Small intestine (tissue), 7 donors: ENCODE measurements around the gene B3GNT5. TPM values are rescaled to one million over a fixed set of nuclear protein-coding genes. Genes with fewer than 3 reads are reported as not detected.
A peak's percentile ranks its signal among the peaks of the same experiment; 100 is the strongest.

Experiments used
- DNase-seq, 2 donors: peaks; one replicate each; pipeline versions ENCODE4 v3.0.0 to v3.0.0-alpha.2; 2013
- FAIRE-seq: peaks from 2 replicates; lab custom pipeline; 2012; peaks lifted over from hg19 to GRCh38; lab: Jason Lieb, UNC
- H3K27ac ChIP-seq, 3 donors: one replicate each; pipeline ENCODE4 v1.5.1; 2013; ENCODE audit warnings: low read length in 2 of 3, mild to moderate bottlenecking in 2 of 3, control low read depth in 1 of 3, inconsistent platforms in 1 of 3, low read depth in 1 of 3, moderate library complexity in 1 of 3
- H3K27me3 ChIP-seq, 3 donors: one replicate each; pipeline ENCODE4 v1.6.1; 2013; ENCODE audit warnings: low read length in 3 of 3, inconsistent platforms in 1 of 3; ENCODE audit not compliant: control insufficient read depth in 3 of 3, insufficient read depth in 3 of 3
- H3K36me3 ChIP-seq, 3 donors: one replicate each; pipeline ENCODE4 v1.6.1; 2013; ENCODE audit warnings: low read length in 3 of 3, inconsistent platforms in 1 of 3, low read depth in 1 of 3, mild to moderate bottlenecking in 1 of 3, moderate library complexity in 1 of 3; ENCODE audit not compliant: control insufficient read depth in 3 of 3, insufficient read depth in 2 of 3
- H3K4me1 ChIP-seq, 3 donors: one replicate each; pipeline ENCODE4 v1.6.1; 2013; ENCODE audit warnings: low read length in 2 of 3, inconsistent platforms in 1 of 3, low read depth in 1 of 3, mild to moderate bottlenecking in 1 of 3, moderate library complexity in 1 of 3; ENCODE audit not compliant: control insufficient read depth in 3 of 3, insufficient read depth in 2 of 3
- H3K4me3 ChIP-seq, 3 donors: one replicate each; pipeline ENCODE4 v1.5.1; 2013; ENCODE audit warnings: low read length in 3 of 3, control low read depth in 1 of 3, inconsistent platforms in 1 of 3, low read depth in 1 of 3, mild to moderate bottlenecking in 1 of 3, moderate library complexity in 1 of 3
- H3K9me3 ChIP-seq, 2 donors: one replicate each; pipeline ENCODE4 v1.6.1; 2013; ENCODE audit warnings: low read depth in 1 of 2, low read length in 1 of 2; ENCODE audit not compliant: control insufficient read depth in 2 of 2, insufficient read depth in 1 of 2
- WGBS, 3 donors: extraction: QIAGEN DNeasy Blood & Tissue Kit; methylation state at CpG; one replicate each; pipeline ENCODE4 v1.1.7; 2013; 5-methylcytosine and 5-hydroxymethylcytosine counted together
- polyA plus RNA-seq, 4 donors: library from polyadenylated mRNA; stranded (reverse) in 3 of 4; unstranded in 1 of 4; fragments of 200-250 nt in 3 of 4; fragments of 120-200 nt in 1 of 4; gene quantifications; one replicate each; pipeline versions ENCODE4 v1.2.1 to v1.2.3, GENCODE V29; 2013
- donor health status: healthy with polysubstance abuse.
- donor health status: control.
- donor health status: control.
- donor health status: Bipolar disorder and iron deficiency.
- donor health status: healthy.

B3GNT5 gene
- polyA plus RNA-seq, 4 donors, result 23.4 to 67.1 (median 45.3) TPM

DNA sequence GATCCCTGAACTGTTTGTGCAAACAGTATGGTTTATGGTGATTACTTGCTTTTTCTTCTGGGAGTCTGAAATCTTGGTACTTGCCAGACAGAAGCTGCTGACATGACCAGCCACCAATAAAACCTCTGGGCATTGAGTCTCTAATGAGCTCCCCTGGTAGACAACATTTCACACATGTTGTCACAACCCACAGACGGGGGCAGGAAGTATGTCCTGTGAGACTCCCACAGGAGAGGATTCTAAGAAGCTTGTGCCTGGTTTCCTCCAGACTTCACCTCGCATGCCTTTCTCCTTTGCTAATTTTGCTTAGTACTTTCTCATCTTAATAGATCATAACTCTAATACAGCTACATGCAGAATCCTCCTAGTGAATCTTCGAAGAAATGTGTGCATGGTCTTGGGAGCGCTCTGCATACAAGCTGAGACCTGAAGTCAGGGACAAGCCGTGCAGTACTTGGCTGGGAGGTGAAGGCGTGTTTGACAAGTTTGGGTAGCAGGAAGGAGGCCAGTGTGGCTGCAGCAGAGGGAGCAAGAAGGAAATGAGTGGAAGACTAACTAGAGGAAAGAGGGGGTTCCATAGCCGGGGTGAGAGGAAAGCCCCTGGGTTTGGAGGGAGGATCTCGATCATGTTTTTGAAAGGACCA is 49.0 kb downstream of the B3GNT5 start:
- DNase-seq (peak in 1 of 2 donors; percentile 30), FAIRE-seq (no peak)
- H3K27me3 ChIP-seq, result no peaks in the 10 kb centered on the region
- H3K4me3 ChIP-seq, result no peak overlapping the region
- no peaks in the 10 kb centered on the region for H3K36me3 ChIP-seq
- peaks cover 0 to 44% (median 0%) of the 10 kb centered on the region in 3 donors for H3K4me1 ChIP-seq
- 57 to 62% (median 61%) methylated on average over 8 of the region's 8 CpGs for WGBS, 3 donors
- no peaks in the 10 kb centered on the region for H3K9me3 ChIP-seq
- H3K27ac ChIP-seq, result no peak overlapping the region

DNA sequence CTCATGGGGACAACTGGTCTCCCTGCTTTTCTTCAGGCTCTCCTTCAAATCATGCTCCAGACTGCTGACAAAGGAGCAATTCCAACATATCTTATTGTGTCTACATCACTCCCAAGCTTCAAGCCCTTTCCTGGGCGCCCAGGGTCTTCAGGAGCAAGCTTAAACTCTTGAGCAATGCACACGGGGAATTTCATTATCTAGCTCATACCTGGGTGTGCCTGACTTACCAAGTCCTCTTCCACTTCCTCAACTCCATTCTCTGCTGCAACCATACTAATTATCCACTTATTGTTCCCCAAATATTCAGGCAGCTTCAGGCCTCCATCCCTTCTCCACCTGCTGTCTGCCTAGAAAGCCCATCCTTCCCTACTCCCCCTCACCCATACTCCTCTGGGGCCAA is 50.6 kb downstream of the B3GNT5 start:
- no peak for FAIRE-seq
- 40 to 62% (median 51%) methylated on average over 2 of the region's 2 CpGs for WGBS, 3 donors
- peaks cover 4 to 60% (median 6%) of the 10 kb centered on the region in 3 donors for H3K4me1 ChIP-seq
- H3K27me3 ChIP-seq, result no peaks in the 10 kb centered on the region
- peak overlapping the region in 1 of 3 donors; percentile 46 for H3K27ac ChIP-seq
- H3K36me3 ChIP-seq, result no peaks in the 10 kb centered on the region
- H3K4me3 ChIP-seq, result no peak overlapping the region
- DNase-seq, result peak; percentile 58 to 72
- H3K9me3 ChIP-seq, result no peaks in the 10 kb centered on the region

DNA sequence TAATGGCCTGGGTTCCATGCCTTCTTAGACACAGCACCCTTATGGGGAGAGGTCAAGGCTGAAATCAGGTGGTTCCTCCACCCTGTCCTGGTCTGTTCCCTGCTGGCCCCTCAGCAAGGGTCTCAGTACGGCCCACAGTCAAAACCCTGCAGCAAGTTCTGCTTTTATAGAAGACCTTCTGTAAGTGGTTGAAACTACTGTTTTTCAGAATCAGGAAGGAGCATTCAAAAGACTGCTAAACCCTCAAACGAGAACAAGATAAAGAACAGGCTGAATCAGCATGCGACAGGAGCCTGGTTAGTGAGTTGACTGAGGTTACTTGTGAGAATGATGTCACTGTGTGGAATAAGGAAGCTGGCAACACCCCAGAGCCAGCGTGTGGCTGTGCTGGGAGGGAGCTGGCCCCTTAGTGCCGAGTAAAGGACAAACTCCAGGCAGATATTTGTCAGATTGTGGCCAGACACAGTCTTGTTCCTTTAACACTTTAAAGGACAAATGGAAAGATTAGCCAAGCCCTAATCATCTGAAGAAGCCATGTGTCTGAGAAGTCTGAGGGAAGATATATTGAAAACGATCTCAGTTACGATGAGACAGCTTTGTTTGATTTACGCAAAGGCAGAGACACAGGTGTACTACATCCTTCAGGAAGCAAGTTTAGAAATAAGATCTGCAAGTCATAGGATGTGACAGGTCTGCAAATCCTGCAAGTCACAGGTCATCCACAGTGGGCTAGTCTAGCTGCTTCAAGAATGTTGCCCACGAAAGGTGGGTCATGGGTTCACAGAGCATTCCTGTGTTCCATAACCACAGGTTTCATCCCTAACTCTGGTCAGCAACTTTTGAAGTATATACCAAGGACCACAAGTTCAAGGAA is 54.0 kb downstream of the B3GNT5 start:
- 9 to 30% (median 27%) methylated on average over 9 of the region's 9 CpGs for WGBS, 3 donors
- no peaks in the 10 kb centered on the region for H3K27me3 ChIP-seq
- H3K9me3 ChIP-seq, result no peaks in the 10 kb centered on the region
- H3K27ac ChIP-seq, result peak overlapping the region; percentile 89 to 97 (median 93)
- no peaks in the 10 kb centered on the region for H3K36me3 ChIP-seq
- H3K4me3 ChIP-seq, result no peak overlapping the region
- H3K4me1 ChIP-seq, result peaks cover 7 to 64% (median 10%) of the 10 kb centered on the region in 3 donors
- DNase-seq (peak; percentile 95 to 99), FAIRE-seq (no peak)

DNA sequence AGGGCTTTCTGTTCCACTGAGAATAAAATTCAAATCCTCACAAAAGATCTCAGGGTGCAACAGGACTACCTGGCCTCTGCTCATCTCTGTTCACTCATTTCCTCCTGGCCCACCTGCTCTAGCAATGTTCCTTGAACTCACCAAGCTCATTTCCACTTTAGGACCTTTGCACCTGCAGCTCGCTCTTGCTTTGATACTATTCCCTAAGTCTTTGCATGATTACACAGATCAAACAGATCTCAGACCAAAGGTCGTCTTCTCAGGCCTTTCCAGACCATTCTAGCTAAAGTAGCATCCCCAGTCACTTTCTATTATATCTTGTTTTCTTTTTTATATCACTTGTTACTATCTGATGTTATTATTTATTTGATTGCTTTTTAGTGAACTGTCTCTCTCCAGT is 54.7 kb downstream of the B3GNT5 start:
- H3K9me3 ChIP-seq, result no peaks in the 10 kb centered on the region
- no peak for FAIRE-seq
- DNase-seq, result peak; percentile 87 to 98
- H3K27ac ChIP-seq, result peak overlapping the region; percentile 89 to 97 (median 93)
- H3K36me3 ChIP-seq, result no peaks in the 10 kb centered on the region
- peaks cover 7 to 57% (median 10%) of the 10 kb centered on the region in 3 donors for H3K4me1 ChIP-seq
- H3K27me3 ChIP-seq, result no peaks in the 10 kb centered on the region
- WGBS, 3 donors, result 12 to 60% (median 39%) methylated on average over 2 of the region's 2 CpGs
- no peak overlapping the region for H3K4me3 ChIP-seq

DNA sequence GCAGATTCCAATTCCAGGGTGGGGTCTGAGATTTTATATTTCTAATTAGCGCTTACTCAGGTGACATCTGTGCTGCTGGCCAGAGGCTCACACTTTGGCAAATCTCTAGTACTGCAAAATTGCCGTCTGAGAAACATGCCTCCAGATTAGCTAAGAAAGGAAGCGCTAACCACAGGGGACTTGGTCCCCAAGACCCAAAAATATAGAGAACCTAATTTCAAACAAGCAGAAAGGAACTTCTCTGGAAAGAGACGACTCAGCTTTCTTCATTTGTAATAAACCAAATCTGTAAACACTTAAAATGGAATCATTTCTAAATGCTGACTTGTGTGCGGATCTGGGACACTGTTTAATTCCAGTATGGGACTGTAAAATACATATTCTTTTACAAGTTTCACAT is 55.7 kb downstream of the B3GNT5 start:
- Histone ChIP-seq H3K4me3 (no peak overlapping the region), H3K27ac (peak overlapping the region; percentile 6 to 93 (median 89)), H3K36me3 (no peaks in the 10 kb centered on the region), H3K27me3 (no peaks in the 10 kb centered on the region), H3K4me1 (peaks cover 7 to 50% (median 10%) of the 10 kb centered on the region in 3 donors), H3K9me3 (no peaks in the 10 kb centered on the region)
- 75 to 80% (median 78%) methylated on average over 5 of the region's 5 CpGs for WGBS, 3 donors
- FAIRE-seq, result no peak
- no peak for DNase-seq

DNA sequence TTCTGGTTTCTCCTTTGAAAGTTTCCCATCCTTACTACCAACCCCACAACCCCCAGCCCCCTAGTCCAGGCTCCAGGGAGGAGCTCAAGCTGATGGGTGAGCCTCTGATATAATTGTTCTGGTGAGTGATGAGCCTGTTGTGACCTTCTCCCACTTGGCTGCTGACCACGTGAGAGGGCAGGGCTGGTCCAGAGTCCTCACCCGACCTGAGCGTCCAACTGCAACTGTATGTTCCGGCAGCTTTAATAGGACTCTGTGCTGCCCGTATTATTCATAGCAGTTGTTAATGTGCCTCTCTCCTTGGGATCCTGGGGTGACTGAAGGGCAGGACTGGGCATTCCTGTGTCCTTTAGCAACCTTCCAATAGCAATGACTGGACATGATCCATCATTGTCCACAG is 56.2 kb downstream of the B3GNT5 start:
- WGBS, 3 donors, result 11 to 38% (median 27%) methylated on average over 5 of the region's 5 CpGs
- Histone ChIP-seq H3K4me3 (no peak overlapping the region), H3K36me3 (no peaks in the 10 kb centered on the region), H3K27me3 (no peaks in the 10 kb centered on the region), H3K9me3 (no peaks in the 10 kb centered on the region), H3K4me1 (peaks cover 7 to 45% (median 10%) of the 10 kb centered on the region in 3 donors), H3K27ac (peak overlapping the region; percentile 13 to 93 (median 89))
- FAIRE-seq (no peak), DNase-seq (peak; percentile 79 to 97)

DNA sequence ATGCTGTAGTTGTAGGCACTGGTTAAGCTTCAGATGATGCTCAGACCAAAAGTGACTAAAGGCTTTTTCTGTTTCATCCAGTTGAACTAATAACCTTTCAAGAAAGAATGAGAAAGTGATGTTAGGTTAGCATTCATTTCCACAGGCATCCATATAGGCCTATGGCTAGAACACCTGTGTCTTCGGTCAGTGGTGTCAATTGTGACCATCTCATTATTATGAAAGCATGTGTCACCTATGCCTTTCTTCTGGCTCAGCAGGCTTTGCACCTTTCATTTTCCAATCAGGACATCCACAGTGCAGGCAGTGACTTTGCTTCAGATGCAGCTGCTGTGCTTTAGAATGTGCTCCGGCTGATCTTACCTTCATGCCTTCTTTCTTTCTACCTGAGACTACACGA is 57.9 kb downstream of the B3GNT5 start:
- no peaks in the 10 kb centered on the region for H3K36me3 ChIP-seq
- no peaks in the 10 kb centered on the region for H3K27me3 ChIP-seq
- WGBS, 3 donors, result 77 to 89% (median 88%) methylated on average over 3 of the region's 3 CpGs
- H3K4me1 ChIP-seq, result peaks cover 10 to 49% (median 11%) of the 10 kb centered on the region in 3 donors
- no peaks in the 10 kb centered on the region for H3K9me3 ChIP-seq
- H3K4me3 ChIP-seq, result no peak overlapping the region
- FAIRE-seq (no peak), DNase-seq (no peak)
- H3K27ac ChIP-seq, result no peak overlapping the region

DNA sequence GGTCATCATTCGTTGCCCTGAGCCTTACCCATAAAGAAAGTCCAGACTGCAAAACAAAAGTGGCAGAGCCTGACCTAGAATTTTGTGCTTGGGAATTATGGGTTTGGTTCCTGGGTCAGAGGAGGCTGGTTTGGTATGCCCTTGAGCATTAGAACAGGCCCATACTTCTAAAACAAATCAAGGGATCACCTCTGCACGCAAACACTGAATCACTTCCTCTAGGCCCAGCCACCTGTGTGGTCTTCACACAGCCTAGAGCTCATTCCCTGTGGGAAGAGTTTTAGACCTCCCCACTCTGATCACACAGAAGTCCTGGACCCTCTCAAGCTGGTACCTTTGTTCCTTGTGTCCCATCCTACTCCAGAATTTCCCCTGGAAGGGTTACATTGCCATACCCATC is 59.4 kb downstream of the B3GNT5 start:
- WGBS, 3 donors, result 68 to 81% (median 73%) methylated on average over 2 of the region's 2 CpGs
- FAIRE-seq, result no peak
- no peaks in the 10 kb centered on the region for H3K36me3 ChIP-seq

More for the DNA sequence above, 59.4 kb downstream of the B3GNT5 start:
- Histone ChIP-seq H3K4me3 (no peak overlapping the region), H3K27ac (no peak overlapping the region), H3K9me3 (no peaks in the 10 kb centered on the region), H3K27me3 (no peaks in the 10 kb centered on the region), H3K4me1 (peaks cover 10 to 37% (median 10%) of the 10 kb centered on the region in 3 donors)
- no peak for DNase-seq
